ENCODE data around the gene TM2D3. TPM values are rescaled to one million over a fixed set of nuclear protein-coding genes. Genes with fewer than 3 reads are reported as not detected.

TM2D3 gene
- total and polyA plus RNA-seq, 2 of the 8 experiments (the other 6 are each of a cell fraction or from before 2014, with no cell fraction given): 26.4 to 28.0 TPM

DNA sequence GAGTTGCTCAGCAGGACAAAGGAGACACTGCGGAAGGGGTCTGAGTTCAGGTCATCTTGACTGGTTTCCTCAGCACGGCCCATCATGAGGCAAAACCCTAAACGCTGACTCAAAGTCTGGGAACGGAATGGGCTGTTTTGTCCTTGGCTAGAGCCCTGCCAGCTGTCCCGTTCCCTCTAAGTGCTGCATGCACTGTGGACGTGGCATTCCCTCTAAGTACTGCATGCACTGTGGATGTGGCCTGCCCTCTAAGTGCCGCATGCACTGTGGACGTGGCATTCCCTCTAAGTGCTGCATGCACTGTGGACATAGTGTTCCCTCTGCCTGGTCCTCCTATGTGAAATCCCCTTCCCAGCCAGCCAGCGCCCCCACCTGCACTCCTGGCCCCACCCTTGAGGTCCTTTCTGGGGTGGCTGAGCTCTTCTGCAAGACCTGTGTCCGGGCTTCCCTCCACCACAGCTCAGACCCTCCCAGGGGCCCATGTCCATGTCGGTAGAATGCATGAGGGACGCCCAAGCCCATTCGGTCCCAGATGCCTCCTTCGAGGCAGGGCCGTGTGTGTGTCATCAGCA lies 36.7 kb downstream of the TM2D3 start:
- Histone ChIP-seq H3K27ac (ENCODE audit: low read depth, low read length) (no peak overlapping the region), H2BK15ac (ENCODE audit: low read length) (peak overlapping the region; percentile 98; the same call in 1 of the 2 replicates), H3K4me2 (ENCODE audit: insufficient read depth in 1 of 2, low read depth in 2 of 2, low read length in 2 of 2) (peak overlapping the region; percentile 67 to 96), H4K91ac (replicated peaks; ENCODE audit: insufficient read length, low read length) (peak overlapping the region; percentile 70), H4K20me1 (replicated peaks in 1 of 2; ENCODE audit: control insufficient read depth in 1 of 2, insufficient read depth in 2 of 2, low read length in 2 of 2) (no peaks in the 10 kb centered on the region), H2AFZ (ENCODE audit: low read length) (peak overlapping the region; percentile 98), H3K9ac (replicated peaks in 1 of 4; ENCODE audit: extremely low read depth in 1 of 4, low read depth in 3 of 4, low read length in 3 of 4) (no peak overlapping the region), H3K14ac (ENCODE audit: insufficient read length) (no peak overlapping the region), H2BK20ac (ENCODE audit: low read length) (peak overlapping the region; percentile 90), H3K23me2 (ENCODE audit: low read depth, low read length) (no peaks in the 10 kb centered on the region), H2BK120ac (replicated peaks; ENCODE audit: low read depth, low read length) (no peak overlapping the region), H2BK5ac (ENCODE audit: low read depth, low read length) (no peak overlapping the region), H3K79me1 (ENCODE audit: low read depth, low read length) (no peaks in the 10 kb centered on the region), H2BK12ac (ENCODE audit: low read depth, low read length) (0 out of 2 replicates have a peak overlapping the region, but pooled peaks have one; percentile 80), H3K18ac (ENCODE audit: extremely low read depth, low read length) (peak overlapping the region; percentile 51), H3K4me1 (replicated peaks in 1 of 4; ENCODE audit: control insufficient read depth in 3 of 4, insufficient read depth in 4 of 4, low read length in 3 of 4) (peaks cover 5 to 16% (median 11%) of the 10 kb centered on the region in 4 experiments), H3K56ac (replicated peaks; ENCODE audit: insufficient read length, low read depth, low read length) (no peak overlapping the region), H3K27me3 (replicated peaks in 1 of 4; ENCODE audit: control insufficient read depth in 3 of 4, extremely low read depth in 1 of 4, insufficient read depth in 3 of 4, low read length in 3 of 4) (peaks cover 0 to 2% (median 0%) of the 10 kb centered on the region in 4 experiments; a peak in 3 of 7 replicates), H3K23ac (ENCODE audit: insufficient read length) (no peak overlapping the region), H4K8ac (ENCODE audit: extremely low read depth, insufficient read depth, low read length) (peak overlapping the region; percentile 60), H3K9me3 (ENCODE audit: insufficient read depth in 2 of 2, low read depth in 1 of 2, low read length in 1 of 2) (no peaks in the 10 kb centered on the region), H3K36me3 (ENCODE audit: control insufficient read depth in 2 of 4, insufficient read depth in 4 of 4, low read length in 3 of 4) (no peaks in the 10 kb centered on the region), H4K5ac (ENCODE audit: insufficient read length, low read depth, low read length) (no peak overlapping the region), H2AK5ac (ENCODE audit: low read depth, low read length) (peak overlapping the region; percentile 96; the same call in 1 of the 2 replicates), H3K79me2 (ENCODE audit: control insufficient read depth in 1 of 2, insufficient read depth in 2 of 2, low read length in 2 of 2) (no peaks in the 10 kb centered on the region), H3K4ac (replicated peaks; ENCODE audit: insufficient read length, low read depth, low read length) (no peak overlapping the region), H3K4me3 (ENCODE audit: extremely low read depth in 1 of 4, insufficient read depth in 2 of 4, low read depth in 3 of 4, low read length in 4 of 4) (peak overlapping the region; percentile 27 to 54 (median 37); a peak in 6 of 8 replicates)
- no peak for DNase-seq (ENCODE audit: low read depth in 1 of 2, low spot score in 2 of 2)
- 56% methylated on average over 15 of the region's 15 CpGs; no CpG with 5 or more reads in 1 of the 2 experiments for WGBS, 2 experiments (ENCODE audit: extremely low coverage in 1 of 2, insufficient coverage in 1 of 2, insufficient read length in 1 of 2, insufficient replicate concordance in 2 of 2, low coverage in 1 of 2, low lambda C conversion rate in 2 of 2, missing lambda C conversion rate in 1 of 2)
- no peak for FAIRE-seq
- POLR2A ChIA-PET (ENCODE audit: partially characterized antibody): interaction anchor here (1.8 kb wide), 1 partner anchor 321 kb away, joined by 4 read pairs; no protein-coding TSS in a partner anchor
- TF ChIP-seq JUN (IDR thresholded peaks at IDR 0.05; ENCODE audit: low read depth, low read length): no peak
- no peak for TF ChIP-seq KDM4A (IDR thresholded peaks at IDR 0.05; ENCODE audit: low read depth, low read length, severe bottlenecking)
- no peak for TF ChIP-seq TEAD4 (IDR thresholded peaks at IDR 0.05; ENCODE audit: low read depth, low read length)
- TF ChIP-seq CEBPB (IDR thresholded peaks at IDR 0.05; ENCODE audit: low read depth, low read length): no peak
- no peak for TF ChIP-seq SP4 (IDR thresholded peaks at IDR 0.05; ENCODE audit: low read length)
- TF ChIP-seq MAFK (IDR thresholded peaks at IDR 0.05; ENCODE audit: low read depth, low read length): no peak
- TF ChIP-seq FOSL1 (IDR thresholded peaks at IDR 0.05; ENCODE audit: insufficient read depth, low read depth, low read length): no peak
- TF ChIP-seq POLR2AphosphoS5 (IDR thresholded peaks at IDR 0.05; ENCODE audit: low read depth, low read length): no peak
- no peak for TF ChIP-seq YY1 (IDR thresholded peaks at IDR 0.05; ENCODE audit: low read depth, low read length)
- TF ChIP-seq SIX5 (IDR thresholded peaks at IDR 0.05; ENCODE audit: low read depth, low read length): no peak
- no peak for TF ChIP-seq SP2 (IDR thresholded peaks at IDR 0.05; ENCODE audit: low read length)
- CTCF ChIA-PET (ENCODE audit: partially characterized antibody): interaction anchor here (0.8 to 6.5 kb wide), 6 partner anchors 18 to 327 kb away, joined by 3 to 70 read pairs (median 4); no protein-coding TSS in a partner anchor
